GM18909 (cell line): ENCODE measurements around the gene PELI1.

ENCODE experiments used
- ATAC-seq: cut with Tn5 transposase; IDR thresholded peaks from one replicate; pipeline ENCODE4 v1.9.1; 2021; ENCODE audit warnings: mild to moderate bottlenecking; ENCODE audit not compliant: unreplicated experiment, poor library complexity

PELI1 gene

GRCh38 chr2:64144057-64145013, at the start of gene PELI1:
PELI1 (minus strand) TSS chr2:64144420; CDS start chr2:64108310, 36,110 bp downstream.
- peak; percentile 83 for ATAC-seq

DNA sequence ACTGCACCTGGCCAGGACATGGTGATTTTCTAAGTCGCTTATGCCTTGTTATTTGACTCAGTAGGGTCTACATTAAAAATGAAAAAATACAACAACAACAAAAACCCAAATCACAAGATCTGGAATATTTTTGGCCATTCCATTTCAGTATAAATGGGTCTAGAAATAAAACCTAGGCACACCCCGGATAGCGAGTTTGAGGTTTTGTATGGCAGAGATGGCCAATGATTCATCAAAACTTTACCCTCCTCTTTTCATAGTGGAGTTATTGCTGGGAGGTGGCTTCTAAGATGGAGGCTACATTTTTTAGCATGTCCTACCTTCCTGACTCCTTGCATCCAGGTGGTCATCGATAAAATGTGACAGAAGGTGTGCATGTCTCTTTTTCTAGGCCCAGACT, 49.3 kb upstream of the PELI1 start:
- ATAC-seq: no peak

- ATAC-seq: no peak
Measured at GRCh38 chr2:64192664-64193105, 48.5 kb upstream of the PELI1 start.

DNA sequence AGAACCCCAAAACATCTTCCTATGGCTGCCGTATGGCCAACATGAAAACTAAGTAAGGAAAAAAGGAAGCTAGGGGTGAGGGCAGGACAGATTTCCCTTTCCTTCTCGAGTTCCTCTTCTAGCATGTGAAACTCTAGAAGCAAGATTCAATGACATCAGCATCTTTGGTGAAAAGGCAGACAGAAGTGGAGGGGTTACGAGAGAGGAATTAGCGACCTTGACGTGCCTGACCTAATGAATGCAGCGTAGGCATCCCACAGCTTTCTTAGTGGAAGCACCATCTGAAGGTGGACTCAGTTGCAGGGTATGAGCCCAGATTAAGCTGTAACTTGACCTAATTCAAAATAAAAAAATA, 47.9 kb upstream of the PELI1 start:
- ATAC-seq: no peak

GRCh38 chr2:64189586-64189985, 45.4 kb upstream of the PELI1 start:
- no peak for ATAC-seq

GRCh38 chr2:64189167-64189566, 44.9 kb upstream of the PELI1 start:
- ATAC-seq: no peak

DNA sequence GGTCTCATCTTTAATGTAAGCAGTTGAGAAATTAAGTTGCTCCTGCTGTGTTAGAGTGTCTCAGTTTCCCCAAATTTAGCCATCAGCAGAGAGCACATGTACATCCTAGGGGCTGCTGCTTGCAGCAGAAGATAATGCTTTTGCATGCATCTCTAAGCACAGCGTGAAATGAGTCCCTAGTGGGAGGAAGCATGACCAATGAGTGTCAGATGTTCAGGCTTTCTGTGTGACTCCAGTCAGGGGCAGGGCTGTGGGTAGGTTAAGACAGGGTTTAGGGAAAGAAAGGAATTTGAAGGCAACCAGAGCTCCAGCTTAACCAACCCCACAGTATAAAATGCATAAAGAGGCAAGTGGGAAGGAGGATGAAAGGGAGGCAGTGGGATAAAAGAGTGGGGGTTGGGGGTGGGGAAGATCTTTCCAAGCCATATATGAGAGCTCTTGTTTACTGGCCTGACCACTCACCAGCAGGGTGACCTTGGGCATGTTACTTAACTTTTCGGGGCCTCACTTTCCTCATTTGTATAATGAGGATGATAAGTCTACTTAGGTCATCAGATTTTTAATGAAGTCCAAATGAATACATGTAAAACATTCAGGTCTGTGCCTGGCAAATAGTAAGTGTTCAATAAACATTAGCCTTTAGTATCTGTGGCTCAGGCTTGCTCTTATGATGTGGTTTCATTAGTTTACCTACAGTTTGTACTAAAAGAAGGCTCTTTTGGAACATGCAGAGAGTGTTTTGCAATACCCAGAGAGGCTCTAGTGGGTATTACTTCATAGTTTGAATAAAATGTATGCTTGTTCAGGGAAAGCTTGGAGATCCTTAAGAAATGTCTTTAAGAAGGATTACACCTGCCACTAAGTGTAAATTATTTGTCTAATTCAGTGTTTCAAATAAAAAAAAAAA, 42.7 kb upstream of the PELI1 start:
- ATAC-seq: no peak

GRCh38 chr2:64179582-64180321, 35.5 kb upstream of the PELI1 start:
- ATAC-seq: peak; percentile 92

- ATAC-seq: no peak
Measured at GRCh38 chr2:64177315-64177714, 33.1 kb upstream of the PELI1 start.

DNA sequence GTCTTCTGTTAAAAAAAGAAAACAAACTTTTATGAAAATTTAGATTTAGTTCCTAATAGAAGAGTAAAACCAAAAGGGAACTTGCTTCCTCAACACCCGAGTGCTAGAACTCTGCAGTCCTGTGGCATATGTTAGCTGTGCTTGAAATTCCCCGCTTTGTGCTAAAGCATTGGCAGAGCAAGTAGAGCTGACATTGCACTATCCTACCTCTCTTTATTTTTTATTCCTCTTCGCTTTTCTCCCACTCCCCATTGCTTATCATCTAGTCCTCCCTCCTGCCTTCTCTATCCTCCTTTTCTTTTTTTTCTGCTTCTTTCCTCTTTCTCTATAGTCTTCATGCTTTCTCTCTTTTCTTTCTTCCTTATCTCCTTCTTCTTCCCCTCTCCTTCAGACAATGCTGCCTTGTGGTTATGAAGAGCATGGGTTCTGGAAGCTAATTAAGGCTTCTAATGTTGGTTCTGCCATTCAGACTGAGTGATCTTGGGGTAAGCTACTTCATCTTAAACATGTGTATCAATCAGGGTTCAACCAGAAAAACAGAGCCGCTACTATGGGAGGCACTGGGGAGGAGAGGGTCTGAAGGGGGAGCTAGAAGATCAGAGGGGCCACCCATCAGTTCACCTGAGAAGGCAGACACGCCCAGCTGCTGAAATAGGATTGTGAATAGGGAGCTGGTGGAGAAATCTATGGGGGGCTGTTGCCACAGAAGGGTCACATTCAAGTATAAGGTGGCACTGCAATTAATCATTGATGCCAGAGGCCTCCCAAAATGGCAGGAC, 31.4 kb upstream of the PELI1 start:
- ATAC-seq: no peak

DNA sequence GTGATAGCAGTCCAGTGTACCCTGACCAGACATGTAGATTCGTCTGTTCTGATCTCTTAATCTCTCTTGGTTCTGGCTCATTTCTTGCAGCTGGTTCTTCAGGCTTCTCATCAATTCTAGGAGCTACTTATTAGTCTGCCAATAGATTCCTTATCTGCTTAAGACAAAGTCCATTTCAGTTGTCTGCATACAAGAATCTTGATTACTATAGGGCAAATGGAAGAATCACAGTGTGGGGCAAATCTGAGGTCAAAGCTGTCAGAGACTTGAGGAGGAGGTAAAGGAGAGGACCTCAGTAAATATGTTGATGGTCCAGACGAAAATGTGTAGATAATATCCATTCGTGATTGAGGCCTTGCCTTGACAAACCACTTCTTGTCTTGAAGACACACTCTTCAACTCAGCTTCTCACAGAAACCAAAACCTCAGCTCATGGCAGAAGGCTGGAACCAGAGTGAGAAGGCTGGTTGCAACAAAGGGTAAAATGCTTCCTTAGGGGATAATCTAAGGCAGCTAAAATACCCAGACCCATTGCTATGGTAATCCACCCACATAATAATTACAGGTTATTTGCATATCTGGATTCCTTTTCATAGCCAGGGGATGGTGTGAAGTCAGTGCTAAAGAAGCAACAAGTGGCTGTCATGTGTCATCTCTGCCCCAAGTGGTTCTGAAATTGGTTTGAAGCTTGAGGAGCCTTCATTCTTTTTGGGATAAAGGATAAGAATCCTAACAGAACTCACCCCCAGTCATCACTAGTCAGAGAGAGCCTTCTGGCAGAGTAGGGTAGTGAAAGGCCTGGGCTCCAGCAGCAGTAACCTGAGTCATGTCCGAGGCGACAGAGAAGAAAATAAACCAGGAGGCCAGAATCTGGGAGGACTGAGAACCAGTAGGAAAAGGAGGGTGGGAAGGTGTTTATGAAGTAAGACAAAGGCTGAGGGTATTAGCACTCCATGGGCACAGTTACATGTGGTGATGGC, 29.2 kb upstream of the PELI1 start:
- no peak for ATAC-seq

GRCh38 chr2:64168756-64169155, 24.5 kb upstream of the PELI1 start:
- ATAC-seq: no peak

- no peak for ATAC-seq
Measured at GRCh38 chr2:64168201-64168600, 24.0 kb upstream of the PELI1 start.

DNA sequence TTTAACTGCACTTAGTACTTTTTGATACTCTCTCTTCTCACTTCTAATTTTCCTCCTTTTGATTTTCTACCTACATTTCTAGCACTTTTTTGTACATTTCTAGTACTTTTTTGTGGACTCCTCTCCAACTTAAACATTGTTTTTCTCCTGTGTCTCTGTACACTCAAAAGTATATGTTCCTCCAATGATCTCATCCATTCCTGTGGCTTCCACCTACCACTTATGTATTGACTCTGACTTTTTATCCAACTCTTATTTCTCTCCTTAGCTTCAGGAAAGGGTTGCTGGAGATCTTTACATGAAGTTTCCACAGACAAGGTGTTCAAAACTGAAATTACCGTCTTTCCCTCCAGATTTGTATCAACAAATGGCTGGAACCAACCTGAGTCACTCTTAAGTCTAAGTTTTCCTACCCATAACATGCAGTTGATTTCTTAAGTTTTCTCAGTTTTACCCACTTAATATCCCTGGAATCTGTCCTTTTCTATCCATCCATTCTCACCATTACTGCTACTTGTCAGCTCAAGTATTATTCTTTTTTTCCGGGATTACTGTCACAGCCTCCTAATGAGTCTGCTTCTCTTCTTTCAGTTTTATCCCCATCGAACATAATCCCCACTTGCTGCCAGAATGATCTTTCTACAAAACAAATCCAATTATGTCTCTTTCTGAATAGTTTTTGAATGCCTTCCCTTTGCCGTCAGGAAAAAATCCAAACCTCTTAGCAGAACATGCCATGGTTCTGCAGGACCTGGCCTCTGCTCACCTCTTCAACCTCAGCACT, 22.6 kb upstream of the PELI1 start:
- ATAC-seq: no peak

GRCh38 chr2:64166212-64166611, 22.0 kb upstream of the PELI1 start:
- ATAC-seq: no peak

DNA sequence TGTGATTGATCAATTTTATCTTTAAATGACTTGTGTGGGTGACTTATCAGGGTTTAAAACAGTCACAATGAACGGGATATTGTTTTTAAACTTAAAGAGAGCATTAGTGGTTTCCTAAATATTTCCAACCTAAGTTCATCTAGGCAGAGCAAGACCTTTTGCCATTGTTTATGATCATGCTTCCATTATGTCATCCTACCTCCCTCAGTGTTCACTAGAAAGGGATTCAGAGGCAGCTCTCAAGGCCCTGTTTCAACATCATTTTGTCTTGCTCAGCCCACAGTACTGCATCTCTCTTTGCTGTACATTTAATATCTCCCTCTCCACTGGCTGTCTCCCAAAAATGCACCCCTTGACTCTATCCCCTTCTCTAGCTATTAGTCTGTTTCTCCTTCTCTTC, 21.5 kb upstream of the PELI1 start:
- ATAC-seq: no peak

GRCh38 chr2:64164629-64165028, 20.4 kb upstream of the PELI1 start:
- no peak for ATAC-seq

DNA sequence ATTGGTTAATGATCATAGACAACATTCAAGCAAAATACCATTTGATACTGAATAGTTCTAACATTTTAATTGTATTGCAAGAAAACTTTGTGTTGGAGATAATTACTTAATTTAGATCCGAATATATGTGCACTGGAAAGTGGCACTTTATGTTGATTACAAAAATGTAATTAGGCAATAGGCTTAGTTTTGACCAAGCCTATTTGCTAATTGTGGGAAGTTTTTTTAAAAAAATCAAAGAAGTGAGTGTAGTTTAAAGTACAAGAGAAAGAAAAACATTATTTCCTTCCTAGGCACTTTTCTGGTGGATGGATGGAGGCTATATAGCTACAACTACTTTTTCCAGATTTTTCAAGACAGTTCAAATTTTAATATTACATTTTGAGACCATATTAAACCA, 18.3 kb upstream of the PELI1 start:
- ATAC-seq: no peak
